ENCODE data around the gene DYDC2. TPM values are rescaled to one million over a fixed set of nuclear protein-coding genes. Genes with fewer than 3 reads are reported as not detected.

Gene DYDC2
- total RNA-seq, 1 experiment from 2014 or later: 1.9 TPM

DNA sequence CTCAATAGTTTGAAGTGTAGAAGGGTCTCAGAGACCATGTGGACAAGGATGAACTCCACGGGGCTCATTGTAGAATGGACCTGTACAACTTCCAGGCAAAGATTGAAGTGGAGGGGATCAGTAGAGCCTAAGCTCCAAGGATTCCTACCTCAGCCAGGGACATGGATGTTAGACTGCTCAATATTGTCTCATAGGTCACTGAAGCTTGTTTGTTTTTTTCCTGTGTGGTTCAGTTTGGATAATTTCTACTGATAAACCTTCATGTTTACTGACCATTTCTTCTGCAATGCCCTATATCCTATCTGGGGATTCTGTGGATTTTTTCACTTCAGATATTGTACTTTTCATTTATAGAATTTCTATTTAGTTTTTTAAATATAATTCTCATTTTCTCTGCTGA, 8.9 kb downstream of the DYDC2 start:
- POLR2A ChIA-PET: no interaction called here
- peaks cover 33% of the 10 kb centered on the region for H3K36me3 Mint-ChIP-seq
- TF ChIP-seq CBFB (CRISPR knock-in tag; IDR thresholded peaks at IDR 0.05; ENCODE audit: low read depth) (no peak), TEAD1 (CRISPR knock-in tag; IDR thresholded peaks at IDR 0.05) (no peak), RORB (CRISPR knock-in tag; IDR thresholded peaks at IDR 0.05) (no peak), NR1H2 (CRISPR knock-in tag; IDR thresholded peaks at IDR 0.05) (no peak), FOXJ3 (CRISPR knock-in tag; IDR thresholded peaks at IDR 0.05; ENCODE audit: borderline replicate concordance) (no peak)
- TF ChIP-seq, protein P1, sequence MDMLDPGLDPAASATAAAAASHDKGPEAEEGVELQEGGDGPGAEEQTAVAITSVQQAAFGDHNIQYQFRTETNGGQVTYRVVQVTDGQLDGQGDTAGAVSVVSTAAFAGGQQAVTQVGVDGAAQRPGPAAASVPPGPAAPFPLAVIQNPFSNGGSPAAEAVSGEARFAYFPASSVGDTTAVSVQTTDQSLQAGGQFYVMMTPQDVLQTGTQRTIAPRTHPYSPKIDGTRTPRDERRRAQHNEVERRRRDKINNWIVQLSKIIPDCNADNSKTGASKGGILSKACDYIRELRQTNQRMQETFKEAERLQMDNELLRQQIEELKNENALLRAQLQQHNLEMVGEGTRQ (CRISPR knock-in tag; IDR thresholded peaks at IDR 0.05): no peak

DNA sequence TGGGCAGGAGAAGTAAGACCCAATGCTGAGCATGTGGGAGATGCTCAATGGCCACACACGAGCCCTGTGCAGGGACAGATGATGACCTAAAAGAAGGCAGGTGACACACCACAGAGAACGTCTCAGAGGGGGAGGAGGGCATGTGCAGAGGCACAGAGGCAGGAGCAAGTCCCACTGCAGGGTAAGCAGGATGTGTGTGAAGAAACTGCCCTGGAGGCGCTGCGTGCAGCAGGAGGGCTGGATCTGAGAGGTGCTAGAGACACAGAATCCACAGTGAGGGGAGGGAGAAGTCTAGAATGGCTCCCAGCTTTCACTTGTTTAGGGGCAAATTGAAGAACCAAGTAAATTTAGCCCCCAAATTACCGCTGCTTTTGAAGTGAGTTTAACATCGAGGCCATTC, 14.9 kb downstream of the DYDC2 start:
- ATAC-seq (peak; percentile 66), DNase-seq (ENCODE audit: low spot score) (no peak)
- ChIA-PET POLR2A (no interaction called here), CTCF (no interaction called here)
- H3K27ac Mint-ChIP-seq: no peak overlapping the region
- H3K27me3 Mint-ChIP-seq (ENCODE audit: low read depth): peaks cover 3% of the 10 kb centered on the region; the same call in 1 of the 2 replicates
- peaks cover 30% of the 10 kb centered on the region for H3K9me3 Mint-ChIP-seq
- H3K36me3 Mint-ChIP-seq: peaks cover 26% of the 10 kb centered on the region
- TF ChIP-seq SMAD4 (CRISPR knock-in tag; IDR thresholded peaks at IDR 0.05) (no peak), KAT7 (CRISPR knock-in tag; IDR thresholded peaks at IDR 0.05; ENCODE audit: borderline replicate concordance) (no peak), NR2C2 (CRISPR knock-in tag; IDR thresholded peaks at IDR 0.05) (no peak), SMAD3 (CRISPR knock-in tag; IDR thresholded peaks at IDR 0.05; ENCODE audit: borderline replicate concordance) (no peak), TEAD4 (CRISPR knock-in tag; IDR thresholded peaks at IDR 0.05) (no peak), CREM (CRISPR knock-in tag; IDR thresholded peaks at IDR 0.05) (no peak), JAZF1 (CRISPR knock-in tag; IDR thresholded peaks at IDR 0.05) (no peak), FOXP1 (CRISPR knock-in tag; IDR thresholded peaks at IDR 0.05; ENCODE audit: borderline replicate concordance) (no peak), TEAD1 (CRISPR knock-in tag; IDR thresholded peaks at IDR 0.05) (no peak), ZNF138 (CRISPR knock-in tag; conservative IDR thresholded peaks at IDR 0.05) (no peak)
- TF ChIP-seq, protein P2, sequence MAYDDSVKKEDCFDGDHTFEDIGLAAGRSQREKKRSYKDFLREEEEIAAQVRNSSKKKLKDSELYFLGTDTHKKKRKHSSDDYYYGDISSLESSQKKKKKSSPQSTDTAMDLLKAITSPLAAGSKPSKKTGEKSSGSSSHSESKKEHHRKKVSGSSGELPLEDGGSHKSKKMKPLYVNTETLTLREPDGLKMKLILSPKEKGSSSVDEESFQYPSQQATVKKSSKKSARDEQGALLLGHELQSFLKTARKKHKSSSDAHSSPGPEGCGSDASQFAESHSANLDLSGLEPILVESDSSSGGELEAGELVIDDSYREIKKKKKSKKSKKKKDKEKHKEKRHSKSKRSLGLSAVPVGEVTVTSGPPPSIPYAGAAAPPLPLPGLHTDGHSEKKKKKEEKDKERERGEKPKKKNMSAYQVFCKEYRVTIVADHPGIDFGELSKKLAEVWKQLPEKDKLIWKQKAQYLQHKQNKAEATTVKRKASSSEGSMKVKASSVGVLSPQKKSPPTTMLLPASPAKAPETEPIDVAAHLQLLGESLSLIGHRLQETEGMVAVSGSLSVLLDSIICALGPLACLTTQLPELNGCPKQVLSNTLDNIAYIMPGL (CRISPR knock-in tag; IDR thresholded peaks at IDR 0.05): no peak
- TF ChIP-seq, protein P3, sequence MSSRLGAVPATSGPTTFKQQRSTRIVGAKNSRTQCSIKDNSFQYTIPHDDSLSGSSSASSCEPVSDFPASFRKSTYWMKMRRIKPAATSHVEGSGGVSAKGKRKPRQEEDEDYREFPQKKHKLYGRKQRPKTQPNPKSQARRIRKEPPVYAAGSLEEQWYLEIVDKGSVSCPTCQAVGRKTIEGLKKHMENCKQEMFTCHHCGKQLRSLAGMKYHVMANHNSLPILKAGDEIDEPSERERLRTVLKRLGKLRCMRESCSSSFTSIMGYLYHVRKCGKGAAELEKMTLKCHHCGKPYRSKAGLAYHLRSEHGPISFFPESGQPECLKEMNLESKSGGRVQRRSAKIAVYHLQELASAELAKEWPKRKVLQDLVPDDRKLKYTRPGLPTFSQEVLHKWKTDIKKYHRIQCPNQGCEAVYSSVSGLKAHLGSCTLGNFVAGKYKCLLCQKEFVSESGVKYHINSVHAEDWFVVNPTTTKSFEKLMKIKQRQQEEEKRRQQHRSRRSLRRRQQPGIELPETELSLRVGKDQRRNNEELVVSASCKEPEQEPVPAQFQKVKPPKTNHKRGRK (CRISPR knock-in tag; IDR thresholded peaks at IDR 0.05; ENCODE audit: borderline replicate concordance): no peak
- TF ChIP-seq, protein P4, sequence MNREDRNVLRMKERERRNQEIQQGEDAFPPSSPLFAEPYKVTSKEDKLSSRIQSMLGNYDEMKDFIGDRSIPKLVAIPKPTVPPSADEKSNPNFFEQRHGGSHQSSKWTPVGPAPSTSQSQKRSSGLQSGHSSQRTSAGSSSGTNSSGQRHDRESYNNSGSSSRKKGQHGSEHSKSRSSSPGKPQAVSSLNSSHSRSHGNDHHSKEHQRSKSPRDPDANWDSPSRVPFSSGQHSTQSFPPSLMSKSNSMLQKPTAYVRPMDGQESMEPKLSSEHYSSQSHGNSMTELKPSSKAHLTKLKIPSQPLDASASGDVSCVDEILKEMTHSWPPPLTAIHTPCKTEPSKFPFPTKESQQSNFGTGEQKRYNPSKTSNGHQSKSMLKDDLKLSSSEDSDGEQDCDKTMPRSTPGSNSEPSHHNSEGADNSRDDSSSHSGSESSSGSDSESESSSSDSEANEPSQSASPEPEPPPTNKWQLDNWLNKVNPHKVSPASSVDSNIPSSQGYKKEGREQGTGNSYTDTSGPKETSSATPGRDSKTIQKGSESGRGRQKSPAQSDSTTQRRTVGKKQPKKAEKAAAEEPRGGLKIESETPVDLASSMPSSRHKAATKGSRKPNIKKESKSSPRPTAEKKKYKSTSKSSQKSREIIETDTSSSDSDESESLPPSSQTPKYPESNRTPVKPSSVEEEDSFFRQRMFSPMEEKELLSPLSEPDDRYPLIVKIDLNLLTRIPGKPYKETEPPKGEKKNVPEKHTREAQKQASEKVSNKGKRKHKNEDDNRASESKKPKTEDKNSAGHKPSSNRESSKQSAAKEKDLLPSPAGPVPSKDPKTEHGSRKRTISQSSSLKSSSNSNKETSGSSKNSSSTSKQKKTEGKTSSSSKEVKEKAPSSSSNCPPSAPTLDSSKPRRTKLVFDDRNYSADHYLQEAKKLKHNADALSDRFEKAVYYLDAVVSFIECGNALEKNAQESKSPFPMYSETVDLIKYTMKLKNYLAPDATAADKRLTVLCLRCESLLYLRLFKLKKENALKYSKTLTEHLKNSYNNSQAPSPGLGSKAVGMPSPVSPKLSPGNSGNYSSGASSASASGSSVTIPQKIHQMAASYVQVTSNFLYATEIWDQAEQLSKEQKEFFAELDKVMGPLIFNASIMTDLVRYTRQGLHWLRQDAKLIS (CRISPR knock-in tag; IDR thresholded peaks at IDR 0.05; ENCODE audit: borderline replicate concordance): no peak
- TF ChIP-seq, protein P5, sequence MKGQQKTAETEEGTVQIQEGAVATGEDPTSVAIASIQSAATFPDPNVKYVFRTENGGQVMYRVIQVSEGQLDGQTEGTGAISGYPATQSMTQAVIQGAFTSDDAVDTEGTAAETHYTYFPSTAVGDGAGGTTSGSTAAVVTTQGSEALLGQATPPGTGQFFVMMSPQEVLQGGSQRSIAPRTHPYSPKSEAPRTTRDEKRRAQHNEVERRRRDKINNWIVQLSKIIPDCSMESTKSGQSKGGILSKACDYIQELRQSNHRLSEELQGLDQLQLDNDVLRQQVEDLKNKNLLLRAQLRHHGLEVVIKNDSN (CRISPR knock-in tag; IDR thresholded peaks at IDR 0.05): no peak
- TF ChIP-seq, protein P6, sequence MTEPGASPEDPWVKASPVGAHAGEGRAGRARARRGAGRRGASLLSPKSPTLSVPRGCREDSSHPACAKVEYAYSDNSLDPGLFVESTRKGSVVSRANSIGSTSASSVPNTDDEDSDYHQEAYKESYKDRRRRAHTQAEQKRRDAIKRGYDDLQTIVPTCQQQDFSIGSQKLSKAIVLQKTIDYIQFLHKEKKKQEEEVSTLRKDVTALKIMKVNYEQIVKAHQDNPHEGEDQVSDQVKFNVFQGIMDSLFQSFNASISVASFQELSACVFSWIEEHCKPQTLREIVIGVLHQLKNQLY (CRISPR knock-in tag; IDR thresholded peaks at IDR 0.05): no peak
- TF ChIP-seq, protein P7, sequence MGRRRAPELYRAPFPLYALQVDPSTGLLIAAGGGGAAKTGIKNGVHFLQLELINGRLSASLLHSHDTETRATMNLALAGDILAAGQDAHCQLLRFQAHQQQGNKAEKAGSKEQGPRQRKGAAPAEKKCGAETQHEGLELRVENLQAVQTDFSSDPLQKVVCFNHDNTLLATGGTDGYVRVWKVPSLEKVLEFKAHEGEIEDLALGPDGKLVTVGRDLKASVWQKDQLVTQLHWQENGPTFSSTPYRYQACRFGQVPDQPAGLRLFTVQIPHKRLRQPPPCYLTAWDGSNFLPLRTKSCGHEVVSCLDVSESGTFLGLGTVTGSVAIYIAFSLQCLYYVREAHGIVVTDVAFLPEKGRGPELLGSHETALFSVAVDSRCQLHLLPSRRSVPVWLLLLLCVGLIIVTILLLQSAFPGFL (CRISPR knock-in tag; IDR thresholded peaks at IDR 0.05; ENCODE audit: borderline replicate concordance): no peak
- no peaks in the 10 kb centered on the region for H3K4me1 Mint-ChIP-seq
- no peak overlapping the region for H3K4me3 Mint-ChIP-seq

More for the DNA sequence above, 8.9 kb downstream of the DYDC2 start:
- Mint-ChIP-seq H3K4me1 (no peaks in the 10 kb centered on the region), H3K27me3 (ENCODE audit: low read depth) (peaks cover 3% of the 10 kb centered on the region; the same call in 1 of the 2 replicates), H3K9me3 (peaks cover 34% of the 10 kb centered on the region), H3K4me3 (no peak overlapping the region), H3K27ac (no peak overlapping the region)
- no peak for DNase-seq (ENCODE audit: low spot score)
- no peak for ATAC-seq
- CTCF ChIA-PET: no interaction called here
